ENCODE measurements around the gene MACROD1.

The MACROD1 gene

DNA sequence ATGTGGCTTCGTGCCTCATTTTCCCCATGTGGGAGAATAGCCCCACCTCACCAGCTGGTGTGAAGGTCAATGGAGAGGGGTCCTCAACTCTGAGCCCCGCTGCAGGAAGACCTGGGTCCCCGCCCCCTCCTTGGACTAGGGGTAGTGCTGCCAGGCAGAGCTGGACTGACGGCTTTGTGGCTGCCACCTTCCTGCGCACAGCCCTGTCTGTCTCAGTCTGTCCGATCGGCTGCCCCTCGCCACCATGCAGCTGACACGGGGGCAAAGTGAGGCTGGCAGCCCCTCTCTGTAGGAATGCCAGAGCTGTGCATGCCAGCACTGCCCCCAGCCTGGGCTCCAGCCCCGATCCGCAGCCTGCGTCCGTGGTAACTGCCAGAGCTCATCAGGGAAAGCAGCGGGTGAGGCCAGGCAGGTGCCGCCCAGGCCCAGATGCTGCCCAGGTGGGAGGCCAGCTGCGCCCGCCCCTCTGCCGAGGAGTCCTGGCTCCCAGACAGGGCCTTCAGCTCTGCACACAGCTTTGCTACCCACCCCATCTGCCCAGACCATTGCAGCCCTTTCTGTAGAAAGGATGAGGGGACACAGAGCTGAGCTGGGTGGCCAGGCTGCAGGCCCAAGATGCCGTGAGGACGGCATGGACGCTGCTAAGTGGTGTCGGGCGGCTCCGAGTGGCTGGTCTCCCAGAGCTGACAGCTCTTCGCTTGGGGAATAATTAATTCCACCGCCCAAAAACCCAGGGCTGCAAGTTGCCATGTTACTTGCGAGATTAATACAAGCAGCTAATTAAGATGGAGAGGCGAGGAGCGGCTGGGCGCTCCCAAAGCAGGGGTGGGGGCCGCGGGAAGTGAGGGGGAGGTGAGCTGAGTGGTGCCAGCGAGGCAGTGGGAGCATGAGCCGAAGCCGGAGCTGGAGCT, 149.7 kb downstream of the MACROD1 start:
- TF ChIP-seq, protein P1, sequence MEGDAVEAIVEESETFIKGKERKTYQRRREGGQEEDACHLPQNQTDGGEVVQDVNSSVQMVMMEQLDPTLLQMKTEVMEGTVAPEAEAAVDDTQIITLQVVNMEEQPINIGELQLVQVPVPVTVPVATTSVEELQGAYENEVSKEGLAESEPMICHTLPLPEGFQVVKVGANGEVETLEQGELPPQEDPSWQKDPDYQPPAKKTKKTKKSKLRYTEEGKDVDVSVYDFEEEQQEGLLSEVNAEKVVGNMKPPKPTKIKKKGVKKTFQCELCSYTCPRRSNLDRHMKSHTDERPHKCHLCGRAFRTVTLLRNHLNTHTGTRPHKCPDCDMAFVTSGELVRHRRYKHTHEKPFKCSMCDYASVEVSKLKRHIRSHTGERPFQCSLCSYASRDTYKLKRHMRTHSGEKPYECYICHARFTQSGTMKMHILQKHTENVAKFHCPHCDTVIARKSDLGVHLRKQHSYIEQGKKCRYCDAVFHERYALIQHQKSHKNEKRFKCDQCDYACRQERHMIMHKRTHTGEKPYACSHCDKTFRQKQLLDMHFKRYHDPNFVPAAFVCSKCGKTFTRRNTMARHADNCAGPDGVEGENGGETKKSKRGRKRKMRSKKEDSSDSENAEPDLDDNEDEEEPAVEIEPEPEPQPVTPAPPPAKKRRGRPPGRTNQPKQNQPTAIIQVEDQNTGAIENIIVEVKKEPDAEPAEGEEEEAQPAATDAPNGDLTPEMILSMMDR (IDR thresholded peaks at IDR 0.05; ENCODE audit: low read depth, low read length, missing control alignments), result no peak
- no peak overlapping the region for H3K4me3 ChIP-seq (replicated peaks; ENCODE audit: low read depth, low read length)
- no peak for DNase-seq (ENCODE audit: extremely low read depth, low read depth)

DNA sequence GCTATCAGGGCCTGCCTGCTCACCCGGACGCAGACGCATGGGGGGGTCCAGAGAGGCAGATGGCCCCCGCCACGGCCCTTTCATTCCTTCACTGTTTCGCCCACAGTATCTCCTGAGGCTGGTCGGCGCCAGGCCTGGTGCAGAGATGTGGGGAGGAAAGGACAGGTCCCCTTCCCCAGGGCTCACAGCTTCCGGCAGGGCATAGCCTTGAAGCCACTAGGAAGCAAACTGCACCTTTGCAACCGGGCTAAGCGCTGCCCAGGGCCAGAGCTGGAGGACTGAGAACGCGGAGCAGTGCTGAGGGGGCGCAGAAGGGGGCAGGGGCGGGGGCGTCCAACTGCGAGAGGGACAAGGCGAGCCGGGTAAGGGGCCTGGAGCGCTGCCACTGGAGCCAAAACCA, 150.4 kb downstream of the MACROD1 start:
- TF ChIP-seq, protein P1 (IDR thresholded peaks at IDR 0.05; ENCODE audit: low read depth, low read length, missing control alignments), result no peak
- DNase-seq (ENCODE audit: extremely low read depth, low read depth), result no peak
- H3K4me3 ChIP-seq (replicated peaks; ENCODE audit: low read depth, low read length), result no peak overlapping the region

- H3K4me3 ChIP-seq (replicated peaks; ENCODE audit: low read depth, low read length), result no peak overlapping the region
- TF ChIP-seq, protein P1 (IDR thresholded peaks at IDR 0.05; ENCODE audit: low read depth, low read length, missing control alignments), result no peak
- no peak for DNase-seq (ENCODE audit: extremely low read depth, low read depth)
Measured at GRCh38 chr11:64014356-64014755, 151.6 kb downstream of the MACROD1 start.

DNA sequence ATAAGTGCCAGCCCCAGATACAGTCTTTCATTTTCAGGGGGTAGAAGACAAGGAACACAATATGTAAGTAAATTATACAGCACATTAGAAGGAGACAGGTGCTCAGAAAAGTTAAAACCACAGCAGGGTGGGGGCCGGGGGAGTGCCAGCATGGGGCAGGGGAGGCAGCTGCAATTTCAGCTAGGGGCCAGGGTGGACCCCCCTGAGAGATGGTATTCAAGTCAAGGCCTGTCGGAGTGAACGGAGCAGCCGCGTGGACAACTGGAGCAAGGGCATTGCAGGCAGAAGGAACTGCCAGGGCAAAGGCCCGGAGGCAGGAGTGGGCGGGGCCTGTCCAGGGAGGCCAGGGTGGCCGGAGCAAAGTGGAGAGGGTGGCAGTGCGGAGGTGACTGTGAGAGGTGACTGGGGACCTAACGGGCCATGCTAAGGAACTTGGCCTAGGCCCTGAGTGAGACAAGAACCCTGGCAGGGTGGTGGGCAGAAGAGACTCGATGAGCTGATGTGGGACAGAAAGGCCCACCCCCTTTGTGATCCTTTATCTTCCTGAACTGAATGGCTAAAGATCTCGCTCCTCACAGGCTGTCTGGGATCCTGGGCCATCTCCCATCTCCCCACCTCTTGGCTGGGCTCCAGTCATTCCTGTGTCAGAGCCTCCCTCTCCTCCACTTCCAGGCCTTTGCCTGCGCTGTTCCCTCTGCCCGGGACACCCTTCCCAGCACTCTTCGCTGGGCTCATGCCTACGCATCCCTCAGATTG, 152.6 kb downstream of the MACROD1 start:
- H3K4me3 ChIP-seq (replicated peaks; ENCODE audit: low read depth, low read length), result no peak overlapping the region
- TF ChIP-seq, protein P1 (IDR thresholded peaks at IDR 0.05; ENCODE audit: low read depth, low read length, missing control alignments), result no peak
- no peak for DNase-seq (ENCODE audit: extremely low read depth, low read depth)

- TF ChIP-seq, protein P1 (IDR thresholded peaks at IDR 0.05; ENCODE audit: low read depth, low read length, missing control alignments), result no peak
Measured at GRCh38 chr11:64011371-64011770, 154.5 kb downstream of the MACROD1 start.

DNA sequence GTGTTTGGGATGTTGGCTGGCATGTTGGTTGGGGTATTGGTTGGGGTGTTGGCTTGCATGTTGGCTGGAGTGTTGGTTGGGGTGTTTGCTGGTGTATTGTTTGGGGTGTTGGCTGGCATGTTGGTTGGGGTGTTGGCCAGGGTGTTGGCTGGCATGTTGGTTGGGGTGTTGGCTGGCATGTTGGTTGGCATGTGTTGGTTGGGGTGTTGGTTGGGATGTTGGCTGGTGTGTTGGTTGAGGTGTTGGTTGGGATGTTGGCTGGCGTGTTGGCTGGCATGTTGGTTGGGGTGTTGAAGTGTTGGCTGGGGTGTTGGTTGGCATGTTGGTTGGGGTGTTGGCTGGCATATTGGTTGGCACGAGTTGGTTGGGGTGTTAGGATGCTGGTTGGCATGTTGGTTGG, 155.1 kb downstream of the MACROD1 start:
- TF ChIP-seq, protein P1 (IDR thresholded peaks at IDR 0.05; ENCODE audit: low read depth, low read length, missing control alignments), result no peak
- DNase-seq (ENCODE audit: extremely low read depth, low read depth), result no peak
- H3K4me3 ChIP-seq (replicated peaks; ENCODE audit: low read depth, low read length), result no peak overlapping the region

More at GRCh38 chr11:64011371-64011770, 154.5 kb downstream of the MACROD1 start:
- DNase-seq (ENCODE audit: extremely low read depth, low read depth), result no peak
- no peak overlapping the region for H3K4me3 ChIP-seq (replicated peaks; ENCODE audit: low read depth, low read length)
